Activated B cell treated with CpG ODN at 0.5 μM for 24 hours (primary cell): Measurements from ENCODE around the gene TTC21B. TPM values are rescaled to one million over a fixed set of nuclear protein-coding genes. Genes with fewer than 3 reads are reported as not detected.

Experiments used
- ATAC-seq: fragments of 200-7000 bp; cut with Tn5 transposase; one replicate; pipeline ENCODE4 v1.10.0; 2021; ENCODE audit warnings: low read depth, mild to moderate bottlenecking, moderate library complexity
- CTCF ChIA-PET: fragments of 350-600 bp; sonication (Branson Sonifier 250); formaldehyde crosslinking; loops from one replicate; lab custom pipeline; 2021; ENCODE audit warnings: antibody characterized with exemption; lab: Charles Lee
- POLR2A ChIA-PET: fragments of 350-600 bp; sonication (Branson Sonifier 250); formaldehyde crosslinking; loops from one replicate; lab custom pipeline; 2021; ENCODE audit warnings: antibody characterized with exemption; lab: Charles Lee
- DNase-seq: peaks from one replicate; pipeline ENCODE4 v3.0.0; 2022
- H3K27ac Mint-ChIP-seq: one replicate; pipeline ENCODE4 v1.8.0; 2020; ENCODE audit warnings: mixed read lengths
- H3K27me3 Mint-ChIP-seq: one replicate; pipeline ENCODE4 v1.8.0; 2021; ENCODE audit warnings: mixed read lengths
- H3K36me3 Mint-ChIP-seq: one replicate; pipeline ENCODE4 v1.8.0; 2021; ENCODE audit warnings: low read depth, mixed read lengths
- H3K4me1 Mint-ChIP-seq: one replicate; pipeline ENCODE4 v1.8.0; 2021; ENCODE audit warnings: mixed read lengths
- H3K4me3 Mint-ChIP-seq: one replicate; pipeline ENCODE4 v1.8.0; 2020; ENCODE audit warnings: mild to moderate bottlenecking, mixed read lengths
- H3K9me3 Mint-ChIP-seq: one replicate; pipeline ENCODE4 v1.8.0; 2020; ENCODE audit warnings: mixed read lengths
- CTCF ChIP-seq: fragments of 200-600 bp; IDR thresholded peaks from one replicate; pipeline ENCODE4 v1.8.0; 2022; ENCODE audit warnings: antibody characterized with exemption, mild to moderate bottlenecking
- intact Hi-C: fragments of 100-400 bp; cut with micrococcal nuclease; formaldehyde crosslinking; loops from one replicate; pipeline ENCODE4 v1.15.1; 2024
- total RNA-seq: library from RNA; stranded (reverse); gene quantifications from 2 replicates; pipeline ENCODE4 v1.2.3, GENCODE V29; 2022

Gene TTC21B
- total RNA-seq, 1 donor from 2014 or later, result 29.2 TPM

- Mint-ChIP-seq H3K4me3 (no peak overlapping the region), H3K36me3 (peaks cover 55% of the 10 kb centered on the region), H3K27me3 (no peaks in the 10 kb centered on the region), H3K4me1 (no peaks in the 10 kb centered on the region), H3K27ac (no peak overlapping the region), H3K9me3 (no peaks in the 10 kb centered on the region)
- ATAC-seq (no peak), DNase-seq (no peak)
- POLR2A ChIA-PET, result no interaction called here
- CTCF ChIA-PET, result no interaction called here
- TF ChIP-seq CTCF, result no peak
- intact Hi-C loops, result no loop called here
Measured at GRCh38 chr2:165911231-165911630, 42.3 kb downstream of the TTC21B start.

GRCh38 chr2:165909466-165909865 lies 44.1 kb downstream of the TTC21B start:
- DNase-seq, result no peak
- no peak for ATAC-seq
- no peaks in the 10 kb centered on the region for H3K27me3 Mint-ChIP-seq
- H3K4me3 Mint-ChIP-seq, result no peak overlapping the region
- H3K9me3 Mint-ChIP-seq, result no peaks in the 10 kb centered on the region
- TF ChIP-seq CTCF, result no peak
- no peak overlapping the region for H3K27ac Mint-ChIP-seq
- intact Hi-C loops, result no loop called here
- H3K4me1 Mint-ChIP-seq, result no peaks in the 10 kb centered on the region
- ChIA-PET CTCF (interaction anchor here (0.6 kb wide), 1 partner anchor 515 kb away, joined by 3 read pairs; no protein-coding TSS in a partner anchor), POLR2A (no interaction called here)
- H3K36me3 Mint-ChIP-seq, result peaks cover 56% of the 10 kb centered on the region

GRCh38 chr2:165905854-165906253 lies 47.7 kb downstream of the TTC21B start:
- ChIA-PET CTCF (no interaction called here), POLR2A (no interaction called here)
- no peak for TF ChIP-seq CTCF
- Mint-ChIP-seq H3K27ac (no peak overlapping the region), H3K27me3 (no peaks in the 10 kb centered on the region), H3K9me3 (no peaks in the 10 kb centered on the region), H3K4me3 (no peak overlapping the region), H3K4me1 (peaks cover 5% of the 10 kb centered on the region), H3K36me3 (peaks cover 54% of the 10 kb centered on the region)
- DNase-seq, result no peak
- ATAC-seq, result no peak
- intact Hi-C loops, result no loop called here

- Mint-ChIP-seq H3K4me1 (peaks cover 5% of the 10 kb centered on the region), H3K27me3 (no peaks in the 10 kb centered on the region), H3K36me3 (peaks cover 54% of the 10 kb centered on the region), H3K27ac (no peak overlapping the region), H3K4me3 (no peak overlapping the region), H3K9me3 (no peaks in the 10 kb centered on the region)
- no peak for DNase-seq
- intact Hi-C loops, result no loop called here
- CTCF ChIA-PET, result no interaction called here
- TF ChIP-seq CTCF, result no peak
- POLR2A ChIA-PET, result no interaction called here
- ATAC-seq, result no peak
Measured at GRCh38 chr2:165905269-165905668, 48.3 kb downstream of the TTC21B start.

GRCh38 chr2:165904432-165904831 lies 49.1 kb downstream of the TTC21B start:
- H3K9me3 Mint-ChIP-seq, result no peaks in the 10 kb centered on the region
- TF ChIP-seq CTCF, result no peak
- no peak for ATAC-seq
- no peak overlapping the region for H3K4me3 Mint-ChIP-seq
- H3K27ac Mint-ChIP-seq, result no peak overlapping the region
- no peaks in the 10 kb centered on the region for H3K27me3 Mint-ChIP-seq
- H3K36me3 Mint-ChIP-seq, result peaks cover 54% of the 10 kb centered on the region
- intact Hi-C loops, result no loop called here
- DNase-seq, result no peak
- CTCF ChIA-PET, result no interaction called here
- POLR2A ChIA-PET, result no interaction called here
- H3K4me1 Mint-ChIP-seq, result peaks cover 5% of the 10 kb centered on the region
